Adrenal gland (tissue), 5 donors: ENCODE data around the gene NOCT.

Experiments used
- POLR2A ChIP-seq, 2 donors: fragments of 450-650 bp; IDR thresholded peaks; one replicate each; pipeline ENCODE4 v1.6.1; 2017; ENCODE audit warnings: antibody characterized with exemption in 2 of 2, mild to moderate bottlenecking in 2 of 2, moderate library complexity in 1 of 2
- TF ChIP-seq, protein P1 (sequence below), 6 experiments: fragments of 450-650 bp in 4 of 6; fragments of 200-600 bp in 2 of 6; sonication (generic) in 1 of 6; IDR thresholded peaks; 1 replicate in 5 of 6; 2 replicates in 1 of 6; pipeline versions ENCODE4 v1.5.1 to v1.8.0; 2016 to 2021; ENCODE audit warnings: antibody characterized with exemption in 6 of 6, mild to moderate bottlenecking in 2 of 6, moderate library complexity in 1 of 6
- donor health status: DM: no; HTN: no; CAD: no.

- TF ChIP-seq, protein P1, sequence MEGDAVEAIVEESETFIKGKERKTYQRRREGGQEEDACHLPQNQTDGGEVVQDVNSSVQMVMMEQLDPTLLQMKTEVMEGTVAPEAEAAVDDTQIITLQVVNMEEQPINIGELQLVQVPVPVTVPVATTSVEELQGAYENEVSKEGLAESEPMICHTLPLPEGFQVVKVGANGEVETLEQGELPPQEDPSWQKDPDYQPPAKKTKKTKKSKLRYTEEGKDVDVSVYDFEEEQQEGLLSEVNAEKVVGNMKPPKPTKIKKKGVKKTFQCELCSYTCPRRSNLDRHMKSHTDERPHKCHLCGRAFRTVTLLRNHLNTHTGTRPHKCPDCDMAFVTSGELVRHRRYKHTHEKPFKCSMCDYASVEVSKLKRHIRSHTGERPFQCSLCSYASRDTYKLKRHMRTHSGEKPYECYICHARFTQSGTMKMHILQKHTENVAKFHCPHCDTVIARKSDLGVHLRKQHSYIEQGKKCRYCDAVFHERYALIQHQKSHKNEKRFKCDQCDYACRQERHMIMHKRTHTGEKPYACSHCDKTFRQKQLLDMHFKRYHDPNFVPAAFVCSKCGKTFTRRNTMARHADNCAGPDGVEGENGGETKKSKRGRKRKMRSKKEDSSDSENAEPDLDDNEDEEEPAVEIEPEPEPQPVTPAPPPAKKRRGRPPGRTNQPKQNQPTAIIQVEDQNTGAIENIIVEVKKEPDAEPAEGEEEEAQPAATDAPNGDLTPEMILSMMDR (IDR thresholded peaks at IDR 0.05) = no peak
- no peak for TF ChIP-seq POLR2A (IDR thresholded peaks at IDR 0.05)
Measured at GRCh38 chr4:138978028-138978585, 37.5 kb upstream of the NOCT start.
